ENCODE measurements around the gene RTN4RL1. TPM values are rescaled to one million over a fixed set of nuclear protein-coding genes. Genes with fewer than 3 reads are reported as not detected.

The RTN4RL1 gene
- polyA plus RNA-seq, 1 donor: 1.00 TPM

DNA sequence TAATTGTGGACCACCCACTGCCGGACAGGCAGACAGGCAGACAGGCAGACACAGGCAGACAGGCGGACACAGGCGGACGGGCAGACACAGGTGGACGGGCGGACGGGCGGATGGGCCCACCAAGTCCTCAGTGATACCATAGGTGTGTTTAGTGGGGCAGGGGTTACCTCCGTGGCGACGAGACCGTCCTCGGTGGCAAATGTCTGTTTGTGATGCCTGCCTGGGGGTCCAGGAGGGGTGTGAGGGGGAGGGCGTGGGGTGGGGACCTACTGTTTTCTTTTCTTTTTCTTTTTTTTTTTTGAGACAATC, 76.7 kb downstream of the RTN4RL1 start:
- DNase-seq: no peak

GRCh38 chr17:1947743-1948516, 77.2 kb downstream of the RTN4RL1 start:
- DNase-seq: no peak

DNA sequence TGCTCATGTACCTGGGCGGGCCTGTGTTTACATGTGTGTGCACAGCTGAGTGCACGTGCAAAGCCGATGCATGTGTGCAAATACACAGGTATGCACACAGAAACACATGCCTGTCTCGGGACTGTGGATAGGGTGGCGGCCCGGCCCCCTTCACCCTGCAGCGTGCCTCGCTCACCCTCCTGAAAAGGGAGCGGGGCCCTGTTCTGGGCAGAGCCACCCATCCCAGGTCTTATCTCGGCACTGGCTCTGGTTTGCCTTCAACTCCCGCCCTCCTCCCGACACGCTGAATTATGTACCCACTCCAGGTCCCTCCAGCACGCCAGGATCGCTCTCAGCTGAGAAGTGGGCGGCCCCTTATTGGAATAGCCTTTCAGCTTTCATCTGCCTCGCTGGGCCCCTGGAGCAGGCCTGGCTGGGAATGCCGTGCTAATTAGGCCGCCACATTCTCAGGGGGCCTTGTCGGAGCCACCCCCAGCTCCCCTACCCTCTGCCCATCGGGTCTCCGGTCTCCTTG, 77.8 kb downstream of the RTN4RL1 start:
- DNase-seq: no peak

DNA sequence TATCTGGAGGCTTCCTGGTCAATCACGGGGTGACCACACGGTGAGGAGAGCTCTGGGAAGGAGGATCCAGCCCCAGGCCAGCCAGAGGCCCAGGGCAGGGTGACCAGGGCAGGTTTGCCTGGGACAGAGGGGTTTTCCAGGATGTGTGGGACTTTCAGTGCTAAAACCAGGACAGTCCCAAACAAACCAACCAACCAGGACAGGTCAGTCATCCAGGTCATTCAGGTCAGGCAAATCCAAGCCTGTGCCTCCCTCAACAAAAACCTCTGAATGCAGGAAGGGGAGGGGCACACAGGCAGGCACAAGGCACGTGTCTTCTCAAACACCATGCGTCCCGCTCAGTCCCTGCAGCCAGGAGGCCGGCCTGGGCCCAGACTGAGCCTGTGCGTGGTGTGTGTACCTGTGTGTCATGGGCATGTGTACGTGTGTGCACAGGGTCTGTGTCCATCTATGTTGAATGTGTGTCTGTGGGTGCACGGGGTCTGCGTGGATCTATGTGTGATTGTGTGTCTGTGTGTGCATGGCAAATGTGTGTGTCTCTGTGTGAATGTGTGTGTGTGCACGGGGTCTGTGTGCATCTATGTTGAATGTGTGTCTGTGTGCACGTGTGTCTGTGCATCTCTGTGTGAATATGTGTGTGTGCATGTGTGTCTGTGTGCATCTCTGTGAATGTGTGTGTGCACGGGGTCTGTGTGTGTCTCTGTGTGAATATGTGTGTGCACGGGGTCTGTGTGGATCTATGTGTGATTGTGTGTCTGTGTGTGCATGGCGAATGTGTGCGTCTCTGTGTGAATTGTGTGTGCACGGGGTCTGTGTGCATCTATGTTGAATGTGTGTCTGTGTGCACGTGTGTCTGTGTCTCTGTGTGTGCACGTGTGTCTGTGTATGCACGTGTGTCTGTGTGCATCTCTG, 78.9 kb downstream of the RTN4RL1 start:
- DNase-seq: no peak

DNA sequence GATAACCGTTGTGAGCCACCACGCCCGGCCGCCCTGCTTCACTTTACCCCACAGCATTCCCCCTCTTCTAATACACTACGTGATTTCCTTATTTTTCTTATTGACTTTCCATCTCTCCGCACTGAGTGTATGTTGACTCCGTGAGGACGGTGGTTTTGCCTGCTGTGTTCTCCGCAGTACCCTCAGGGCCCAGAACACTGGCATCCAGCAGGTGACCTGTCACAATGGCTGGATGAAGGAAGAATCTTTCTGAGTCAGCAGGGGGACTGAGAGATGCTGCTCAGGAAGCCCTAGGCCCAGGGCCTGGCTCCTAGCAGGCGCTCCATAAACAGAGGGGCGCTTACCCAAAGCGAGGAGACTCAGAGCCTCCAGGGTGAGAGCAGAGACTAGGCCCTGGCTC, 79.5 kb downstream of the RTN4RL1 start:
- DNase-seq: no peak

DNA sequence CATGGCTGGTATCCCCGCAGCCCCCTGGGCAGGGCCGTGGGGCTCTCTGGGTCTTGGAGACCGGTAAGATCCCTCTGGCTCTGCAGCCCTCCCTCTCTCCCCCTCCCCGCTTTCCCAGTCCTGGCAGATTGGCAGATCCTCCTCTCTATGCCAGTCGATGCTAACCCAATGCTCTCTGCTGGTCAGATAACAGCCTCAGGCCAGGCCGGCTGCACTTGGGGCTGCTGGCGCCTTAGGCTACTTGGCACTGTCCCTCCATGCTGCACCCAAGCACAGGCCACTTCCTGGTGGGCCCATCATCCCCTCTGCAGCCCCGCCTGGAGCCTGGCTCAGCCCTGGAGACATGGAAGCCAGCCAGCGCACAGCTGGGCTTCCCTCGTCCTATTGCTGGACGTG, 81.7 kb downstream of the RTN4RL1 start:
- DNase-seq: no peak

DNA sequence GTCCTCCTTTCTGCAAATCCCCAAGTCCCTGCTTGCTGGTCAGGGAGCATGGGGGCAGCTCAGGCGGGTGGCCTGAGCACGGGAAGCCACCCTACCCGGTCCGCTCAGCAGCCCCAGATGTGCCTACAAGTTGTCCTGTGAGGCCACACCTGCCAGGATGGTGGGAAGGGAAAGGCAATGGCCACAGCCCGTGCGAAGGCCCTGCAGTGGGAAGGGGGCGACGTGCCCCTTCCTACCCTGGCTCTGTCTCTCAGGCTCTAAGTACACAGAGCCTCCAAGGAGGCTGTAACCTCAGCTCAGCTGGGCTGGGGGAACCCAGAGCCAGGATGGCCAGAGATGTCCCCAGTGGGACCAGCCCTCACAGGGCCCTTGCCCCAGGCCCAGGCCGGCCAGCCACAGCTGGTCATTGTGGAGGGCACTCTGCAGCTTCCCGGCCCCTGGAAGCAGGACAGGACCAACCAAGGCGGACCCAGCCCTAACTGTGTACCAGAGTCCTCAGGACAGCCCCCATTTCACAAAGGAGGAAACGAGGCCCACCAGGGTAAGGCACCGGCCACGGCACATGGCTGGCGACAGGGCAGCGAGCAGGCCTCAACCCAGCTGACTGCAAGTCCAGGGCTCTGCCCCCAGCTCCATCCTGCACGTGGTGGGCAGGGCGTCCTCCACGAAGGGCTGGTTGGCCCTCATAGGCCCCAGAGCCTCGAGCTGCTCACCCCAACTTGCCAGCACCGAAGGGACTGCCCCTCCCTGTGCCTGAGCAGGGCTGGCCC, 82.3 kb downstream of the RTN4RL1 start:
- no peak for DNase-seq

- no peak for DNase-seq
These were observed 83.1 kb downstream of the RTN4RL1 start for GRCh38 chr17:1942066-1942365.

DNA sequence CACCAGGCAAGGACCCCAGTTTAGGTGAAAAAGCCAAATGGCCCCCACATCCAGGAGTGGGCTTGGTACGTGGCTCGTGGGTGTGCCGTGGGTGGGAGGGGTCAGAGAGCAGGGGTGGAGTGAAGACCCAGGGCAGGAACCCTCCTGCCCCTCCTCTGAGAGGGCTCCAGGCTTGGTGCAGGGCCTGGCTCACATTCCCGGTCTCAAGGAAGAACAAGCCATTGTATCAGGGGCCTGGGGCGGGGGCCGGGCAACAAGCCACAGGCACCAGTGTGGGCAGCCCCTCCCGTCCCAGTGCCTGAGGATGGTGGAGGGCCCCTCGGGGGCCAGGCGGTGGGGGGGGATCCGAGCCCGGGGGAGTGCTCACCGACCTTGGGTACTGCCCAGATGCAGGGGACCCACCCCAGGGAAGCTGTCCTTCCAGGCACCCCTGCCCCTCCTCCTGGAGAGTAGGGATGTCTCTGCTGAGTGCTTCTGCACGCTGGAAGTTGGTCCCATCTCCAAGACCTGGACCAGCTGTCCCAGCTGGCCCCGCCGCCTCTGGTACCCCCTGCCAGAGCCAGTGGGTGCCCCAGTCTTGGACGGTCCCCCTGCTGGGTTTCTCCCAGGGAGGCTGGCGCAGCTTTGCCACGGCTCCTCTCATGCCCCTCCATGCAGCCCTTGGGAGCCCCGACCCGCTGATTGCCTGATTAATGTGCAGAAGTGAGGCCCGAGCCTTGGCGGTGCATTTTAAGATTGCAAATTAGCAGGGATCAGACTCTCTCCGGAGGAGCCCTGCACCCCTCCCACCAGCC, 83.7 kb downstream of the RTN4RL1 start:
- no peak for DNase-seq

DNA sequence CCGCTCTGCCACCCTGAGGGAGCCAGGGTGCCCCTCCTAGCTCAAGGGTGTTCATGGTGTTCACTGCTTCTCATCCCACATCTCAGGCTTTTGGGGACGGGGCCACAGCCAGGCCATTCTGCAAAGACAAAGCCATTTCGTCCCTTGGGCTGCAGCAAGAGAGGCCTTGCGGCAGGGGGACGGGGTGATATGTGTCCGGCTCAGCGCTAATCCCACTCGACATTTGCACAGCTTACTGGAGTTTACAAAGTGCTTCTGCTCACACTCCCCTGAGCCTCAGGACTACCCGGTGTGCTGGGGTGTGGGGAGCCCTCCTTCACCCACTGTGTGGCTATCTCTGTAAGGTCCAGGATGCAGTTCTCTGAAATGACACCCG, 84.3 kb downstream of the RTN4RL1 start:
- DNase-seq: no peak

GRCh38 chr17:1939981-1940809, 84.9 kb downstream of the RTN4RL1 start:
- DNase-seq: peak; percentile 88

- DNase-seq: no peak
These were observed 87.7 kb downstream of the RTN4RL1 start for GRCh38 chr17:1937461-1937860.

DNA sequence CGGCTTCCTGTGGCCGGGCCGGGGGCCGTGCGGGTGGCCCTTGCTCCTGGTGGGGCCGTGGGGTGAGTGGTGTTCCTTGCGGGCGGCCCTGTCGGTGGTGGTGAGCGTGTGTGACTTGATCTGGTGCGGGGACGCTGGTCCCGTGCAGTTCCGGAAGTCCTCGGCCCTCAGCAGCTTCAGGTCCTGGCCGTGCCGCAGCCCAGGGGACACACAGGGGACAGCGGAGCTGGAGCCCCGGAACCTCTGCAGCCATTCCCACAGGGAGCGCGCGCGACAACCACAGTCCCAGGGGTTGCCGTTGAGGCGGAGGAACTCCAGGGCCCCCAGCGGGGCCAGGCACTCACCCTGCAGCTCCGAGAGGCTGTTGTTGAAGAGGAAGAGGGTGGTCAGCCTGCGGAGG, 88.4 kb downstream of the RTN4RL1 start:
- DNase-seq: no peak

DNA sequence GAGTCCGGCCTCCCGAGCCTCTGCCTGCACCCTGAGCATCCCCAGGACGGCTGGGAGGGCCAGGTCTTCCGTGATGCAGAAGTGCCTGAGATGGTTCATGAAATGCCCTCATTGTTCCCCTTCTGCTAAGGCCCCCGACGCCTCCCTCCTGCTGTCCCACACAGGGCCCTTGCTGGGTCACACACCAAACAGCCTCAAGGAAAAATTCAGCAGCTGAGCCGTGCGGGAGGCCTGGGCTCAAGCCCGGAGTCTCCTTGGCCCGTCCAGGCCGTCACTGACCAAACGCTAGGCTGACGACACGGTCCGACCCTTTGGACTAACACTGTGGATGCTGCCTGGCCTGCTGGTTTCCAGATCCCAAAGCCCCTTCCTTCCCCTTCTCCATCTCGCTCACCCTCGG, 90.2 kb downstream of the RTN4RL1 start:
- DNase-seq: no peak

DNA sequence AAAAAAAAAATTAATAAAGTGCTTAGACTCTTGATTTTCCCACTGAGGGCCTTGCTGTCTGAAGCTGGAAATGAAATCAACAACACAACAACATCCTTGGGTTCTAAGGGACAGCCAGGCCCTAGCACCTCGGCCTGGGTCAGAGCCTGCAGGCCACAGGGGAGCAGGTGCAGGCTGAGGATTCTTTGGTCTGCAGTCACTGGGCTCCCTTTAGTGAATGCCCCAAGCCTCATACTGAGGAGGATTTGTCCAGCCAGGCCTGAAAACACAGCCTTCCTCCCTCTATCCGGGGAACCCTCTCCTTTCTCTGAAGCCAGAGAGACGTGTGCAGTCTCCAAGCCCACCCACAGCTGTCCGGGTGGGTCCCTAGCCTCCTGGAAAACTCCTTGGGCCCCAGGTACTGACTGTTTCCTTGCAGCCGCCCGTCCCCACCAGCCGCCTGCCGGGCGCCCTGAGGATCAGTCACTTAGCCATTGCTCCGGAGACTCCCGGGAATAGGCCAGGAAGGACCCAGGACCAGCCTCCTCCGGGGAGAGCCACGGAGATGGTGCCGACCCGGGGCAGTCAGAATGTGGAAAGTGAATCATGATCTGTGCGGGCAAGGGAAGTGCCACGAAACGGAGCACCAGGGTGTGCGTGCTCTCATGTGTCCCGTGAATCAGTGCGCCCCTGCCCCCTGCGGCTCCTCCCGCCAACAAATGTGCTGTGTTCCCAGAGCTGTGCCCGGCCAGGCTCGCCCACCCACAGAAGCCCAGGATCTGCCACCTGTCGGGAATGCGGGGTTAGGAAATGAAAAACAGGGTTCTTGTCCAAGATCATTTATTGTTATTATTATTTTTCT, 91.0 kb downstream of the RTN4RL1 start:
- no peak for DNase-seq

DNA sequence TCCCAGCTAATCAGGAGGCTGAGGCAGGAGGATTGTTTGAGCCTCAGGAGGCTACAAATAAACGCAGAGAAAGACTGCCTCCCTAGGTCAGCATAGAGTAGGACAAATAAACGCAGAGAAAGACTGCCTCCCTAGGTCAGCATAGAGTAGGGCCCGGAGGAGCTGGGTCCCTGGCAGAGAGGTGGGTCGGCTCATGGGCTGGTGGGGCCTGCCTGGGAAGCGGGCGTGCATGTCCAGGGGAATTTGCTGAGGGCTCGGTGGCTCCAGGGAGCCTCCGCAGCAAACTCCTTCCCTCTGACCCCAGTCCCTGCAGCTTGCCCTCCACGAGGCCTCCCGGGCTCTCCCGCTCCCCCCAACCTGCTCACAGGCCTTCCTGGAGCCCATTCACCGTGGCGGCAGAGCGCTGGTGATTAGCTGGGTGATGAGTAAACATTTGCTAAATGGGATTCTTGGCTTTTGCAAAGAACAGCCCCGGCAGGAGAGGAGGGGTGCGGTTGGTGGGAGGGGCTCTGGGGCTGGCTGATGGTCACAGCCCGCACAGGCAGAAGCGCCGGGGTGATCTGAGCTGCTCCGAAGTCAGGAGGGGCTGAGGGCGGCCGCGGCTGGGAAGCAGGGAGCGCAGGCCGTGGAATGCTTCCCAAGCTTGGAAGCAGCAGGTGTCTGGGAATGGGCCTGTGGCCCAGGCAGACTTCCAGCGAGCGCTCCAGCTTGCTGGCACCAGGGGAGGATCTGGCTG, 93.1 kb downstream of the RTN4RL1 start:
- no peak for DNase-seq

GRCh38 chr17:1930337-1930645, 94.8 kb downstream of the RTN4RL1 start:
- DNase-seq: no peak

- no peak for DNase-seq
These were observed 96.2 kb downstream of the RTN4RL1 start for GRCh38 chr17:1928976-1929375.

DNA sequence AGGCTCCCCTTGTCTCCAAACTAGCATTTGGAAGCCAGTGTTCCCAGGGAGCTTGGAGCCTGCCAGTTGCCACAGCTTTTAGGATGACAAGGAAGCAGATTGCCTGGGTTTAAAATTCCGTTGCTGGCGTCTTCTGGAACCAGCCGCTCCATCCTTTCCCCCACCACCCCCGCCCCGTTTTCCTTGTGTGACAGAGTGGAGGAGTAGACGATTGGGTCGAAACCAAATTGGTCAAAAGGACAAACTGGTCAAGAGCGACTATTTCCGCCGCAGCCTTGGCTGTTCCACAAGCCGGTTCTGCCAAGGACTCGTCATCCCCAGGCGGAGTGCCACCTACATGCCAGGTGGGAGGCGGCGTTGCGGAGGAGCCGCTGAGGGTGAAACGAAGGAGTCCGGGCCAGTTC, 104.2 kb downstream of the RTN4RL1 start:
- DNase-seq: no peak

GRCh38 chr17:1919201-1919600, 105.9 kb downstream of the RTN4RL1 start:
- no peak for DNase-seq

Data from left kidney (tissue), 2 donors.